Measurements from ENCODE around the gene CLIP4.

GRCh38 chr2:29219374-29219773 is 104.2 kb downstream of the CLIP4 start:
- TF ChIP-seq SREBF2 (IDR thresholded peaks at IDR 0.05) (no peak), POLR2A (IDR thresholded peaks at IDR 0.05; ENCODE audit: low read length) (no peak), RCOR1 (IDR thresholded peaks at IDR 0.05; ENCODE audit: low read depth, low read length) (no peak), EP300 (IDR thresholded peaks at IDR 0.05) (no peak), RNF2 (IDR thresholded peaks at IDR 0.05; ENCODE audit: borderline replicate concordance, low read depth) (no peak), ZSCAN20 (CRISPR knock-in tag; IDR thresholded peaks at IDR 0.05) (no peak), HMGXB4 (CRISPR knock-in tag; IDR thresholded peaks at IDR 0.05; ENCODE audit: borderline replicate concordance) (no peak), RAD21 (conservative IDR thresholded peaks at IDR 0.05 in 1 of 2, IDR thresholded peaks at IDR 0.05 in 1 of 2) (no peak), CEBPB (IDR thresholded peaks at IDR 0.05) (no peak), NR3C1 (IDR thresholded peaks at IDR 0.05) (no peak), ZNF302 (CRISPR knock-in tag; IDR thresholded peaks at IDR 0.05) (no peak)
- TF ChIP-seq, protein P1, sequence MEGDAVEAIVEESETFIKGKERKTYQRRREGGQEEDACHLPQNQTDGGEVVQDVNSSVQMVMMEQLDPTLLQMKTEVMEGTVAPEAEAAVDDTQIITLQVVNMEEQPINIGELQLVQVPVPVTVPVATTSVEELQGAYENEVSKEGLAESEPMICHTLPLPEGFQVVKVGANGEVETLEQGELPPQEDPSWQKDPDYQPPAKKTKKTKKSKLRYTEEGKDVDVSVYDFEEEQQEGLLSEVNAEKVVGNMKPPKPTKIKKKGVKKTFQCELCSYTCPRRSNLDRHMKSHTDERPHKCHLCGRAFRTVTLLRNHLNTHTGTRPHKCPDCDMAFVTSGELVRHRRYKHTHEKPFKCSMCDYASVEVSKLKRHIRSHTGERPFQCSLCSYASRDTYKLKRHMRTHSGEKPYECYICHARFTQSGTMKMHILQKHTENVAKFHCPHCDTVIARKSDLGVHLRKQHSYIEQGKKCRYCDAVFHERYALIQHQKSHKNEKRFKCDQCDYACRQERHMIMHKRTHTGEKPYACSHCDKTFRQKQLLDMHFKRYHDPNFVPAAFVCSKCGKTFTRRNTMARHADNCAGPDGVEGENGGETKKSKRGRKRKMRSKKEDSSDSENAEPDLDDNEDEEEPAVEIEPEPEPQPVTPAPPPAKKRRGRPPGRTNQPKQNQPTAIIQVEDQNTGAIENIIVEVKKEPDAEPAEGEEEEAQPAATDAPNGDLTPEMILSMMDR (IDR thresholded peaks at IDR 0.05), result no peak
- TF ChIP-seq, protein P2, sequence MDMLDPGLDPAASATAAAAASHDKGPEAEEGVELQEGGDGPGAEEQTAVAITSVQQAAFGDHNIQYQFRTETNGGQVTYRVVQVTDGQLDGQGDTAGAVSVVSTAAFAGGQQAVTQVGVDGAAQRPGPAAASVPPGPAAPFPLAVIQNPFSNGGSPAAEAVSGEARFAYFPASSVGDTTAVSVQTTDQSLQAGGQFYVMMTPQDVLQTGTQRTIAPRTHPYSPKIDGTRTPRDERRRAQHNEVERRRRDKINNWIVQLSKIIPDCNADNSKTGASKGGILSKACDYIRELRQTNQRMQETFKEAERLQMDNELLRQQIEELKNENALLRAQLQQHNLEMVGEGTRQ (IDR thresholded peaks at IDR 0.05), result no peak
- TF ChIP-seq, protein P3, sequence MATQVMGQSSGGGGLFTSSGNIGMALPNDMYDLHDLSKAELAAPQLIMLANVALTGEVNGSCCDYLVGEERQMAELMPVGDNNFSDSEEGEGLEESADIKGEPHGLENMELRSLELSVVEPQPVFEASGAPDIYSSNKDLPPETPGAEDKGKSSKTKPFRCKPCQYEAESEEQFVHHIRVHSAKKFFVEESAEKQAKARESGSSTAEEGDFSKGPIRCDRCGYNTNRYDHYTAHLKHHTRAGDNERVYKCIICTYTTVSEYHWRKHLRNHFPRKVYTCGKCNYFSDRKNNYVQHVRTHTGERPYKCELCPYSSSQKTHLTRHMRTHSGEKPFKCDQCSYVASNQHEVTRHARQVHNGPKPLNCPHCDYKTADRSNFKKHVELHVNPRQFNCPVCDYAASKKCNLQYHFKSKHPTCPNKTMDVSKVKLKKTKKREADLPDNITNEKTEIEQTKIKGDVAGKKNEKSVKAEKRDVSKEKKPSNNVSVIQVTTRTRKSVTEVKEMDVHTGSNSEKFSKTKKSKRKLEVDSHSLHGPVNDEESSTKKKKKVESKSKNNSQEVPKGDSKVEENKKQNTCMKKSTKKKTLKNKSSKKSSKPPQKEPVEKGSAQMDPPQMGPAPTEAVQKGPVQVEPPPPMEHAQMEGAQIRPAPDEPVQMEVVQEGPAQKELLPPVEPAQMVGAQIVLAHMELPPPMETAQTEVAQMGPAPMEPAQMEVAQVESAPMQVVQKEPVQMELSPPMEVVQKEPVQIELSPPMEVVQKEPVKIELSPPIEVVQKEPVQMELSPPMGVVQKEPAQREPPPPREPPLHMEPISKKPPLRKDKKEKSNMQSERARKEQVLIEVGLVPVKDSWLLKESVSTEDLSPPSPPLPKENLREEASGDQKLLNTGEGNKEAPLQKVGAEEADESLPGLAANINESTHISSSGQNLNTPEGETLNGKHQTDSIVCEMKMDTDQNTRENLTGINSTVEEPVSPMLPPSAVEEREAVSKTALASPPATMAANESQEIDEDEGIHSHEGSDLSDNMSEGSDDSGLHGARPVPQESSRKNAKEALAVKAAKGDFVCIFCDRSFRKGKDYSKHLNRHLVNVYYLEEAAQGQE (IDR thresholded peaks at IDR 0.05), result no peak

All from A549 (cell line).